ENCODE data around the gene API5. TPM values are rescaled to one million over a fixed set of nuclear protein-coding genes. Genes with fewer than 3 reads are reported as not detected.

API5 gene
- total RNA-seq, 1 donor from 2014 or later = 123 TPM

DNA sequence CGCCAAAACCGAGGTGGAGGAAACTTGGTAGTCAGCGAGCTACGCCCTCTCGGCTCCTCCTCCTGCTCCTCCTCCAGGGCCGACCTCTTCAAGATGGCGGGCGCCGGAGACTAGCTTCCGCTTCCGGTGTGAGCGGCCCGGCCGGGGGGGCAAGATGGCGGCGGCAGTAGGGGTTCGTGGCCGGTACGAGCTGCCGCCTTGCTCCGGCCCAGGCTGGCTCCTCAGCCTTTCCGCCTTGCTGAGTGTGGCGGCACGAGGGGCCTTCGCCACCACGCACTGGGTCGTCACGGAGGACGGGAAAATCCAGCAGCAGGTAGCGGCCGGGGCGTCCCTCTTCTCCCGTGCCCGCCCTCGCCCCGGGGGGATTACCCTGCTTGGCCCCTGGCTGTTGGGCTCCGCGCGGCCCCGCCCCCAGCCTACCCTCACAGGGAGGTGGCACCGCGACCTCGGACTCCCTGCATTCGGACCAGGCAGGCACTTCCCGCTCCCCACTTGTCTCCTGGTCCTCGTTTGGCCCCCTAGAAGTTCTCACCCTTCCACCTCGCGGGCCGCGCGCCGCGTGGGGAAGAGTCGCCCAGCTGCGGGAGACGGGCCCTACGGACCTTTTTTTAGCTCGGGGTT lies 47.1 kb downstream of the API5 start, which contains the start of gene TTC17:
Gene TTC17, plus strand, starts transcription at position 120 of the 621 bp plus-strand sequence. Its CDS starts 35 bp downstream, at position 155.
- TF ChIP-seq, protein P1, sequence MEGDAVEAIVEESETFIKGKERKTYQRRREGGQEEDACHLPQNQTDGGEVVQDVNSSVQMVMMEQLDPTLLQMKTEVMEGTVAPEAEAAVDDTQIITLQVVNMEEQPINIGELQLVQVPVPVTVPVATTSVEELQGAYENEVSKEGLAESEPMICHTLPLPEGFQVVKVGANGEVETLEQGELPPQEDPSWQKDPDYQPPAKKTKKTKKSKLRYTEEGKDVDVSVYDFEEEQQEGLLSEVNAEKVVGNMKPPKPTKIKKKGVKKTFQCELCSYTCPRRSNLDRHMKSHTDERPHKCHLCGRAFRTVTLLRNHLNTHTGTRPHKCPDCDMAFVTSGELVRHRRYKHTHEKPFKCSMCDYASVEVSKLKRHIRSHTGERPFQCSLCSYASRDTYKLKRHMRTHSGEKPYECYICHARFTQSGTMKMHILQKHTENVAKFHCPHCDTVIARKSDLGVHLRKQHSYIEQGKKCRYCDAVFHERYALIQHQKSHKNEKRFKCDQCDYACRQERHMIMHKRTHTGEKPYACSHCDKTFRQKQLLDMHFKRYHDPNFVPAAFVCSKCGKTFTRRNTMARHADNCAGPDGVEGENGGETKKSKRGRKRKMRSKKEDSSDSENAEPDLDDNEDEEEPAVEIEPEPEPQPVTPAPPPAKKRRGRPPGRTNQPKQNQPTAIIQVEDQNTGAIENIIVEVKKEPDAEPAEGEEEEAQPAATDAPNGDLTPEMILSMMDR (IDR thresholded peaks at IDR 0.05) = no peak
- H3K27me3 Mint-ChIP-seq = no peaks in the 10 kb centered on the region
- DNase-seq (peak; percentile 93), ATAC-seq (ENCODE audit: low read depth) (peak; percentile 90)
- POLR2A ChIA-PET = interaction anchor here (0.7 to 2.6 kb wide), 10 partner anchors 9 to 522 kb away, joined by 3 to 56 read pairs (median 4); partner anchors contain the start of genes ALKBH3, API5 and HSD17B12
- peaks cover 21% of the 10 kb centered on the region for H3K36me3 Mint-ChIP-seq (ENCODE audit: low read depth)
- CTCF ChIA-PET = interaction anchor here (2.0 kb wide), 1 partner anchor 47 kb away, joined by 19 read pairs; the partner anchor contains the start of gene API5
- intact Hi-C loops (cut with micrococcal nuclease) = loop anchor here (1.0 to 5.0 kb wide), 9 partner anchors 8 to 1996 kb away; partner anchors contain the start of genes ACCS, ALKBH3 and HSD17B12
- peak within 1 kb of the TSS; percentile 99 for H3K27ac Mint-ChIP-seq
- no peaks in the 10 kb centered on the region for H3K9me3 Mint-ChIP-seq
- peak within 1 kb of the TSS; percentile 99 for H3K4me3 Mint-ChIP-seq
- H3K4me1 Mint-ChIP-seq = peaks cover 38% of the 10 kb centered on the region

DNA sequence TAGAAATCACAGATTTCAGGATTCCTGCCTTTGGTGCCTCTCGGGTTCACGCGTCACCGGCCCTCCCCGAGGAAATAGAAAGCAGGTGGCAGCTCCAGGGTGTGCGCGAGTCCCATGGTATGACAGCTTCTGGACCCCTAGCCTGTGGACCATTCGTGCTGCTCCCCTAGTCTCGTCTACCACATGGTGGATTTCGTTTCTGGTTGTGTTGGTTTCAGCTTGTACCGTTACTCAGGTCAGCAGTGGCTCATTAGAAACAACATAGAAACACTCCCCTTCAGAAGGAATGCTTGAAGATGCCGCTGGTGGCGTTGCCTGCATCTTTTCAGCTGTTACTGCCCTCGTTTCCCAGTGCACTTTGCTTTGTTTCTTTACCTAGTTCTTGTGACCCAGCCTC lies 47.6 kb downstream of the API5 start:
- DNase-seq (no peak), ATAC-seq (ENCODE audit: low read depth) (peak; percentile 25)
- peaks cover 24% of the 10 kb centered on the region for H3K36me3 Mint-ChIP-seq (ENCODE audit: low read depth)
- TF ChIP-seq, protein P1 (IDR thresholded peaks at IDR 0.05) = no peak
- H3K27ac Mint-ChIP-seq = peak overlapping the region; percentile 99
- intact Hi-C loops (cut with micrococcal nuclease) = loop anchor here (1.0 to 5.0 kb wide), 6 partner anchors 8 to 1995 kb away; partner anchors contain the start of gene ACCS
- ChIA-PET POLR2A (interaction anchor here (0.9 to 2.6 kb wide), 7 partner anchors 9 to 522 kb away, joined by 3 to 56 read pairs (median 7); partner anchors contain the start of genes ALKBH3, API5 and HSD17B12), CTCF (interaction anchor here (2.0 kb wide), 1 partner anchor 47 kb away, joined by 19 read pairs; the partner anchor contains the start of gene API5)
- peak overlapping the region; percentile 99 for H3K4me3 Mint-ChIP-seq
- H3K9me3 Mint-ChIP-seq = no peaks in the 10 kb centered on the region
- peaks cover 40% of the 10 kb centered on the region for H3K4me1 Mint-ChIP-seq
- no peaks in the 10 kb centered on the region for H3K27me3 Mint-ChIP-seq

DNA sequence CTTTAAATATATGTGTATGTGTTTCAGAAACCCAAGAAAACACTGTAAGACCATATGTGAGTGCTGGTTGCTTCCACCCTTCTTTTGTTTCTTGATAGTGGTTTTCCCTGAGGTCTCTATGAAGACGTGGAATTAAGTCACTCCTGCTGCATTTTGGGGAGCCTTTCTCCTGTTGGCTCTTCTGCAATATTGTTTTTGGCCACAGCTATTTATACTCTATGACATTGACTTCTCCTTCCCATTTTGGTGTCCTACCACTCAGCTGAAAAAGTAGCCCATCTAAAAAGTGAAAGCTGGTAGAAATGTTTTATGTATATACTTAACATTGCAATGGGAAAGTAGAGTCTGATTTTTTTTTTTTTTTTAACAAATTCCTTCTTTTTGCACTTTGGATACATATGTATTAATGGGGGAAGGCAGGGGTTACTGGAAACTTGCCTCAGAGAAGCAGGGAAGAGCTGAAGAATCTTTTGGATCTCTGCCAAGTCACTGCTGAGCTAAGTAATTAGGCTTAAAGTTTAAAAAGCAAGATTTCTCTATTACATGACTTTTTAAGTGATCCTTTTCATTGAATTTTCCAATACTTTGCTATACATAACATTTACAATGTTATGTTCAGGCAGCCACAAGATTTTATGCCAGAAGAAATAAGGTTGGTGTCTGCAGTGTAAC lies 48.7 kb downstream of the API5 start:
- peaks cover 40% of the 10 kb centered on the region for H3K4me1 Mint-ChIP-seq
- no peak for ATAC-seq (ENCODE audit: low read depth)
- H3K27ac Mint-ChIP-seq = peak overlapping the region; percentile 99
- TF ChIP-seq, protein P1 (IDR thresholded peaks at IDR 0.05) = no peak
- intact Hi-C loops (cut with micrococcal nuclease) = no loop called here
- H3K9me3 Mint-ChIP-seq = no peaks in the 10 kb centered on the region
- DNase-seq = no peak
- no peaks in the 10 kb centered on the region for H3K27me3 Mint-ChIP-seq
- POLR2A ChIA-PET = no interaction called here
- CTCF ChIA-PET = no interaction called here
- peak overlapping the region; percentile 99 for H3K4me3 Mint-ChIP-seq
- H3K36me3 Mint-ChIP-seq (ENCODE audit: low read depth) = peaks cover 27% of the 10 kb centered on the region

DNA sequence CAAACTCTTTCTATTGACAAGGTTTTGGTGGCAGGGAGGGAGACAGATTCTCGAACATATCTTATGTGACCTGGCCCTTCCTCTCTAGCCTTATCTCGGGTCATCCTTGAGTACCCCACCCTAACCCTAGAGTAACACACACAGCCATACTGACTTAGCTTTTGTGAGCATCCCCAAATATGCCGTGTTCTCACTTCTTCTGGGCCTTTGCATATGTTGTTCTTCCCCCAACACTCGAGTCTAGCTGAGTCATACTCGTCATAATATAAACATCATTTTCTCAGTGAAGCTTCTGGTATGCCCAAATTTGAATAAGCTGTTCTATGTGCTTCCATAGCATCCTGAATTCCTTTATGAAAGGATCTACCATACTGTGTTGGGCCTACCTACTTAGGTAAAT lies 54.9 kb downstream of the API5 start:
- peaks cover 36% of the 10 kb centered on the region for H3K4me1 Mint-ChIP-seq
- H3K36me3 Mint-ChIP-seq (ENCODE audit: low read depth) = peaks cover 59% of the 10 kb centered on the region
- ChIA-PET POLR2A (no interaction called here), CTCF (interaction anchor here (0.6 to 2.1 kb wide), 2 partner anchors 54 to 485 kb away, joined by 3 to 8 read pairs; partner anchors contain the start of gene API5)
- DNase-seq (no peak), ATAC-seq (ENCODE audit: low read depth) (no peak)
- intact Hi-C loops (cut with micrococcal nuclease) = loop anchor here (1.0 kb wide), 1 partner anchor 7 kb away; no protein-coding TSS in a partner anchor
- H3K27ac Mint-ChIP-seq = peak overlapping the region; percentile 21
- H3K4me3 Mint-ChIP-seq = no peak overlapping the region
- TF ChIP-seq, protein P1 (IDR thresholded peaks at IDR 0.05) = no peak
- H3K9me3 Mint-ChIP-seq = no peaks in the 10 kb centered on the region
- H3K27me3 Mint-ChIP-seq = no peaks in the 10 kb centered on the region

Data from activated B cell treated with CpG ODN at 0.5 μM for 24 hours (primary cell).